Panc1 (cell line): ENCODE measurements around the gene CCDC148.

ENCODE experiments used
- CTCF ChIP-seq: fragments of 450-650 bp; IDR thresholded peaks from 2 replicates; pipeline ENCODE4 v1.5.1; 2017; ENCODE audit warnings: mild to moderate bottlenecking
- POLR2AphosphoS5 ChIP-seq: IDR thresholded peaks from 2 replicates; pipeline ENCODE4 v1.6.1; 2012; ENCODE audit warnings: mild to moderate bottlenecking, low read depth, low read length, moderate library complexity
- SIN3A ChIP-seq: IDR thresholded peaks from 2 replicates; pipeline ENCODE4 v1.6.1; 2012; ENCODE audit warnings: low read depth, mild to moderate bottlenecking, low read length, moderate library complexity, borderline replicate concordance; ENCODE audit not compliant: insufficient read depth

GRCh38 chr2:158291544-158292180 lies 164.9 kb downstream of the CCDC148 start:
- no peak for TF ChIP-seq CTCF
- TF ChIP-seq SIN3A, result no peak
- TF ChIP-seq POLR2AphosphoS5, result no peak
